Gastroesophageal sphincter (tissue), 3 donors: ENCODE measurements around the gene DLG3.

Source experiments
- POLR2AphosphoS5 ChIP-seq: sonication (generic); formaldehyde crosslinking; IDR thresholded peaks from one replicate; pipeline ENCODE4 v1.6.1; 2017; ENCODE audit warnings: antibody characterized with exemption
- TF ChIP-seq, protein P1 (sequence below), 4 experiments: fragments of 200-600 bp in 2 of 4; fragments of 450-650 bp in 2 of 4; sonication (generic) in 1 of 4; IDR thresholded peaks; one replicate each; pipeline ENCODE4 v1.5.1; 2017 to 2019; ENCODE audit warnings: antibody characterized with exemption in 4 of 4, mild to moderate bottlenecking in 2 of 4, moderate library complexity in 2 of 4

DNA sequence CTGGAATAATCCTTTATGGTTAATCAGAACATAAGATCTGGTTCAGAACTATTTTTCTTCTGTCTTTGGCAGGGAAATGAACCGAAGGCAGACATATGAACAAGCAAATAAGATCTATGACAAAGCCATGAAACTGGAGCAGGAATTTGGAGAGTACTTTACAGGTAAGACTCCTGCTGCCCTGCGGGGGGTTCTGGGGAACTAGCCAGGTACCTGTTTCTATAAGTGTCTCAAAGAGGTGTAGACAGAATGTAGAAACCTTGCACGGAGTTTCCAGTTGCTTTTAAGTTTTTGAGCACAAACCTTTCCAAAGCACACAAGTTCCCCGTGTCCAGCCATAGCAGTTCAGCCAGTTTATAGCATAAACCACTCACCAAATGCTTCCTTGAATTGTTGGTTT, 56.2 kb downstream of the DLG3 start:
- TF ChIP-seq, protein P1, sequence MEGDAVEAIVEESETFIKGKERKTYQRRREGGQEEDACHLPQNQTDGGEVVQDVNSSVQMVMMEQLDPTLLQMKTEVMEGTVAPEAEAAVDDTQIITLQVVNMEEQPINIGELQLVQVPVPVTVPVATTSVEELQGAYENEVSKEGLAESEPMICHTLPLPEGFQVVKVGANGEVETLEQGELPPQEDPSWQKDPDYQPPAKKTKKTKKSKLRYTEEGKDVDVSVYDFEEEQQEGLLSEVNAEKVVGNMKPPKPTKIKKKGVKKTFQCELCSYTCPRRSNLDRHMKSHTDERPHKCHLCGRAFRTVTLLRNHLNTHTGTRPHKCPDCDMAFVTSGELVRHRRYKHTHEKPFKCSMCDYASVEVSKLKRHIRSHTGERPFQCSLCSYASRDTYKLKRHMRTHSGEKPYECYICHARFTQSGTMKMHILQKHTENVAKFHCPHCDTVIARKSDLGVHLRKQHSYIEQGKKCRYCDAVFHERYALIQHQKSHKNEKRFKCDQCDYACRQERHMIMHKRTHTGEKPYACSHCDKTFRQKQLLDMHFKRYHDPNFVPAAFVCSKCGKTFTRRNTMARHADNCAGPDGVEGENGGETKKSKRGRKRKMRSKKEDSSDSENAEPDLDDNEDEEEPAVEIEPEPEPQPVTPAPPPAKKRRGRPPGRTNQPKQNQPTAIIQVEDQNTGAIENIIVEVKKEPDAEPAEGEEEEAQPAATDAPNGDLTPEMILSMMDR (IDR thresholded peaks at IDR 0.05) = no peak
- TF ChIP-seq POLR2AphosphoS5 = no peak
